DND-41 (cell line): ENCODE data around the gene SYNE2.
"Not testable (repeated sequence)": the region's sequence is repeated elsewhere in the genome, so short reads cannot be mapped to it uniquely, and the experiment has no call there.

Experiments
- ATAC-seq: fragments of 200-7000 bp; cut with Tn5 transposase; 3 replicates; pipeline ENCODE4 v1.9.1; 2021; ENCODE audit warnings: low read depth; ENCODE audit not compliant: insufficient read depth
- DNase-seq: peaks from one replicate; pipeline ENCODE4 v3.0.0-alpha.2; 2020
- H2AFZ ChIP-seq: 2 replicates; pipeline ENCODE4 v1.6.0; 2012; ENCODE audit warnings: low read depth, low read length
- H3K27ac ChIP-seq: 2 replicates; pipeline ENCODE4 v1.5.1; 2012; ENCODE audit warnings: low read length, inconsistent platforms
- H3K27me3 ChIP-seq: fragments of 200-600 bp; sonication (generic); 2 replicates; pipeline ENCODE4 v1.6.0; 2012; ENCODE audit warnings: low read length, mild to moderate bottlenecking, inconsistent platforms; ENCODE audit not compliant: insufficient read depth, poor library complexity
- H3K36me3 ChIP-seq: 2 replicates; pipeline ENCODE4 v1.5.1; 2012; ENCODE audit warnings: low read length, inconsistent platforms; ENCODE audit not compliant: insufficient read depth
- H3K4me1 ChIP-seq: 2 replicates; pipeline ENCODE4 v1.5.1; 2012; ENCODE audit warnings: mild to moderate bottlenecking, low read length; ENCODE audit not compliant: insufficient read depth
- H3K4me2 ChIP-seq: 2 replicates; pipeline ENCODE4 v1.6.0; 2012; ENCODE audit warnings: mild to moderate bottlenecking, moderate library complexity, low read length, inconsistent platforms; ENCODE audit not compliant: insufficient read depth
- H3K4me3 ChIP-seq, 2 experiments: fragments of 200-600 bp in 1 of 2; shearing (Covaris generic) in 1 of 2; 2 replicates each; pipeline ENCODE4 v1.5.1; 2012 to 2016; ENCODE audit warnings: inconsistent platforms in 2 of 2, low read length in 2 of 2, mild to moderate bottlenecking in 2 of 2, low read depth in 1 of 2, moderate library complexity in 1 of 2
- H3K79me2 ChIP-seq: 2 replicates; pipeline ENCODE4 v1.6.0; 2012; ENCODE audit warnings: low read length, inconsistent platforms; ENCODE audit not compliant: insufficient read depth
- H3K9ac ChIP-seq: 2 replicates; pipeline ENCODE4 v1.6.0; 2012; ENCODE audit warnings: low read depth, mild to moderate bottlenecking, inconsistent platforms, low read length, moderate library complexity
- H3K9me3 ChIP-seq: 2 replicates; pipeline ENCODE4 v1.5.1; 2012; ENCODE audit warnings: low read length, moderate library complexity, mild to moderate bottlenecking, inconsistent platforms; ENCODE audit not compliant: insufficient read depth, severe bottlenecking
- H4K20me1 ChIP-seq: 2 replicates; pipeline ENCODE4 v1.6.0; 2012; ENCODE audit warnings: low read length; ENCODE audit not compliant: insufficient read depth
- CTCF ChIP-seq: IDR thresholded peaks from 2 replicates; pipeline ENCODE4 v1.5.1; 2012; ENCODE audit warnings: borderline replicate concordance, low read length, moderate library complexity, mild to moderate bottlenecking; ENCODE audit not compliant: poor library complexity, severe bottlenecking; ENCODE audit errors: extremely low read depth
- EZH2 ChIP-seq: IDR thresholded peaks from 3 replicates; pipeline ENCODE4 v1.6.1; 2012; ENCODE audit warnings: borderline replicate concordance, low read depth, mild to moderate bottlenecking, moderate library complexity, low read length, inconsistent platforms; ENCODE audit not compliant: severe bottlenecking

SYNE2 gene

GRCh38 chr14:64012720-64013119 lies 159.9 kb downstream of the SYNE2 start:
- no peak overlapping the region for H3K27ac ChIP-seq
- ATAC-seq (no peak), DNase-seq (no peak)

GRCh38 chr14:64025479-64025878 lies 172.7 kb downstream of the SYNE2 start:
- H3K9ac ChIP-seq: no peak overlapping the region
- H3K4me3 ChIP-seq: no peak overlapping the region
- H3K9me3 ChIP-seq: no peaks in the 10 kb centered on the region
- H3K4me1 ChIP-seq: no peaks in the 10 kb centered on the region
- no peaks in the 10 kb centered on the region for H3K79me2 ChIP-seq
- no peak overlapping the region for H2AFZ ChIP-seq
- no peak for DNase-seq
- no peak overlapping the region for H3K27ac ChIP-seq
- H4K20me1 ChIP-seq: no peaks in the 10 kb centered on the region
- ATAC-seq: no peak
- no peak overlapping the region for H3K4me2 ChIP-seq
- H3K36me3 ChIP-seq: peaks cover 95% of the 10 kb centered on the region
- H3K27me3 ChIP-seq: no peaks in the 10 kb centered on the region
- TF ChIP-seq CTCF: no peak
- TF ChIP-seq EZH2: no peak

More at GRCh38 chr14:64012720-64013119, 159.9 kb downstream of the SYNE2 start:
- Histone ChIP-seq H3K9me3 (peaks cover 8% of the 10 kb centered on the region), H3K4me2 (no peak overlapping the region), H3K9ac (no peak overlapping the region), H3K36me3 (peaks cover 61% of the 10 kb centered on the region), H3K4me1 (no peaks in the 10 kb centered on the region), H3K27me3 (no peaks in the 10 kb centered on the region), H3K4me3 (no peak overlapping the region), H3K79me2 (no peaks in the 10 kb centered on the region), H2AFZ (no peak overlapping the region), H4K20me1 (no peaks in the 10 kb centered on the region)
- TF ChIP-seq EZH2: no peak
- TF ChIP-seq CTCF: no peak

- Histone ChIP-seq H3K9me3 (no peaks in the 10 kb centered on the region), H3K79me2 (no peaks in the 10 kb centered on the region), H3K4me1 (no peaks in the 10 kb centered on the region), H3K9ac (no peak overlapping the region), H3K27me3 (no peaks in the 10 kb centered on the region), H3K27ac (no peak overlapping the region), H3K4me3 (no peak overlapping the region), H4K20me1 (no peaks in the 10 kb centered on the region), H3K4me2 (no peak overlapping the region), H2AFZ (no peak overlapping the region), H3K36me3 (peaks cover 95% of the 10 kb centered on the region)
- TF ChIP-seq CTCF (no peak), EZH2 (no peak)
- DNase-seq (no peak), ATAC-seq (no peak)
Observed at GRCh38 chr14:64026600-64026999, 173.8 kb downstream of the SYNE2 start.

GRCh38 chr14:64035143-64035542 lies 182.3 kb downstream of the SYNE2 start:
- no peaks in the 10 kb centered on the region for H3K27me3 ChIP-seq
- ATAC-seq (no peak), DNase-seq (no peak)
- no peak overlapping the region for H3K27ac ChIP-seq
- H3K4me1 ChIP-seq: no peaks in the 10 kb centered on the region
- no peak overlapping the region for H3K4me3 ChIP-seq
- no peaks in the 10 kb centered on the region for H4K20me1 ChIP-seq
- H2AFZ ChIP-seq: no peak overlapping the region
- no peaks in the 10 kb centered on the region for H3K79me2 ChIP-seq
- H3K4me2 ChIP-seq: no peak overlapping the region
- H3K9me3 ChIP-seq: no peaks in the 10 kb centered on the region
- H3K9ac ChIP-seq: no peak overlapping the region
- peaks cover 64% of the 10 kb centered on the region for H3K36me3 ChIP-seq
- no peak for TF ChIP-seq EZH2
- no peak for TF ChIP-seq CTCF

GRCh38 chr14:64037869-64038745 lies 185.3 kb downstream of the SYNE2 start:
- H3K4me2 ChIP-seq, H3K27ac ChIP-seq, ATAC-seq: not testable (repeated sequence)

More at GRCh38 chr14:64037869-64038745, 185.3 kb downstream of the SYNE2 start:
- H3K4me3 ChIP-seq, H3K27me3 ChIP-seq, H3K4me1 ChIP-seq, H3K9ac ChIP-seq, DNase-seq, H3K79me2 ChIP-seq, H4K20me1 ChIP-seq, H3K9me3 ChIP-seq, H2AFZ ChIP-seq: not testable (repeated sequence)
- peaks cover 48% of the 10 kb centered on the region for H3K36me3 ChIP-seq
